IMR-90 (cell line): ENCODE results near the gene QTRT2. TPM values are rescaled to one million over a fixed set of nuclear protein-coding genes. Genes with fewer than 3 reads are reported as not detected.

Experiments used
- ATAC-seq: fragments of 200-7000 bp; cut with Tn5 transposase; 2 replicates; pipeline ENCODE4 v1.9.1; 2020; ENCODE audit warnings: low read depth, mild to moderate bottlenecking, moderate library complexity
- BruUV-seq: library from RNA; stranded (reverse); fragments of 400-500 nt; replicated peaks from 2 replicates; lab custom pipeline; 2021; lab: Mats Ljungman, UMichigan
- CTCF ChIA-PET: fragments of 300-600 bp; formaldehyde crosslinking; extraction: SDS; loops from one replicate; lab custom pipeline; 2021; ENCODE audit warnings: antibody characterized with exemption; lab: Yijun Ruan, JAX
- POLR2A ChIA-PET: fragments of 300-600 bp; sonication (Branson Sonifier 250); formaldehyde crosslinking; loops from one replicate; lab custom pipeline; 2022; ENCODE audit warnings: antibody characterized with exemption; ENCODE audit not compliant: unreplicated experiment; lab: Charles Lee
- DNase-seq: peaks from one replicate; pipeline ENCODE4 v3.0.0; 2013
- H2AFZ ChIP-seq: replicated peaks from 2 replicates; pipeline ENCODE3; 2013; ENCODE audit warnings: low read length, mild to moderate bottlenecking; ENCODE audit not compliant: poor library complexity
- H2AK5ac ChIP-seq: 2 replicates; pipeline ENCODE4 v1.6.1; 2013; ENCODE audit warnings: low read depth, low read length, inconsistent platforms
- H2AK9ac ChIP-seq: replicated peaks from 2 replicates; pipeline ENCODE3; 2013; ENCODE audit warnings: mild to moderate bottlenecking, low read depth, low read length, moderate library complexity; ENCODE audit not compliant: poor library complexity
- H2BK120ac ChIP-seq: 2 replicates; pipeline ENCODE4 v1.6.1; 2013; ENCODE audit warnings: low read depth, low read length, inconsistent platforms
- H2BK15ac ChIP-seq: 3 replicates; pipeline ENCODE4 v1.6.1; 2013; ENCODE audit warnings: low read depth, low read length, inconsistent platforms
- H2BK20ac ChIP-seq: 2 replicates; pipeline ENCODE4 v1.6.1; 2013; ENCODE audit warnings: low read depth, mild to moderate bottlenecking, inconsistent platforms, low read length, moderate library complexity
- H2BK5ac ChIP-seq: 2 replicates; pipeline ENCODE4 v1.6.1; 2013; ENCODE audit warnings: mild to moderate bottlenecking, low read depth, low read length, inconsistent platforms; ENCODE audit not compliant: poor library complexity, severe bottlenecking
- H3K14ac ChIP-seq: replicated peaks from 2 replicates; pipeline ENCODE4 v1.6.1; 2013; ENCODE audit warnings: low read depth, low read length, inconsistent platforms
- H3K18ac ChIP-seq: 2 replicates; pipeline ENCODE4 v1.6.1; 2013; ENCODE audit warnings: low read depth, low read length, control low read depth
- H3K23ac ChIP-seq: 2 replicates; pipeline ENCODE4 v1.6.1; 2013; ENCODE audit warnings: low read depth, low read length, inconsistent platforms
- H3K27ac ChIP-seq: 2 replicates; pipeline ENCODE4 v1.5.1; 2013; ENCODE audit warnings: mild to moderate bottlenecking, control low read depth, low read length; ENCODE audit not compliant: insufficient read depth
- H3K27me3 ChIP-seq: 2 replicates; pipeline ENCODE4 v1.6.1; 2013; ENCODE audit warnings: low read length; ENCODE audit not compliant: control insufficient read depth, insufficient read depth
- H3K36me3 ChIP-seq: 2 replicates; pipeline ENCODE4 v1.6.1; 2013; ENCODE audit warnings: low read length, mixed read lengths; ENCODE audit not compliant: control insufficient read depth, insufficient read depth
- H3K4ac ChIP-seq: 2 replicates; pipeline ENCODE4 v1.6.1; 2013; ENCODE audit warnings: low read depth, low read length, inconsistent platforms
- H3K4me1 ChIP-seq: 2 replicates; pipeline ENCODE4 v1.6.1; 2013; ENCODE audit warnings: low read length, mixed read lengths; ENCODE audit not compliant: control insufficient read depth, insufficient read depth
- H3K4me2 ChIP-seq: 2 replicates; pipeline ENCODE4 v1.6.1; 2013; ENCODE audit warnings: low read depth, mild to moderate bottlenecking, control low read depth, low read length, moderate library complexity
- H3K4me3 ChIP-seq: 2 replicates; pipeline ENCODE4 v1.5.1; 2013; ENCODE audit warnings: low read depth, mild to moderate bottlenecking, control low read depth, low read length, moderate library complexity; ENCODE audit not compliant: insufficient read depth
- H3K56ac ChIP-seq: 2 replicates; pipeline ENCODE4 v1.6.1; 2013; ENCODE audit warnings: low read length, inconsistent platforms; ENCODE audit not compliant: insufficient read depth; ENCODE audit errors: extremely low read depth
- H3K79me1 ChIP-seq, 2 experiments: 2 replicates each; pipeline ENCODE4 v1.6.1; 2013; ENCODE audit warnings: low read length in 2 of 2, inconsistent platforms in 1 of 2, low read depth in 1 of 2
- H3K9ac ChIP-seq: 2 replicates; pipeline ENCODE4 v1.6.1; 2013; ENCODE audit warnings: low read depth, low read length, control low read depth
- H3K9me1 ChIP-seq: 2 replicates; pipeline ENCODE4 v1.6.1; 2013; ENCODE audit warnings: low read length, inconsistent platforms; ENCODE audit not compliant: insufficient read depth
- H3K9me3 ChIP-seq: 2 replicates; pipeline ENCODE4 v1.6.1; 2013; ENCODE audit warnings: low read length; ENCODE audit not compliant: control insufficient read depth, insufficient read depth
- H4K20me1 ChIP-seq: 2 replicates; pipeline ENCODE4 v1.6.1; 2013; ENCODE audit warnings: low read length, inconsistent platforms; ENCODE audit not compliant: insufficient read depth
- H4K5ac ChIP-seq: 2 replicates; pipeline ENCODE4 v1.6.1; 2013; ENCODE audit warnings: mild to moderate bottlenecking, low read depth, low read length, control low read depth
- H4K8ac ChIP-seq, 2 experiments: 2 replicates each; pipeline ENCODE4 v1.6.1; 2013; ENCODE audit warnings: low read depth in 2 of 2, low read length in 2 of 2, control low read depth in 1 of 2, inconsistent platforms in 1 of 2
- H4K91ac ChIP-seq: 2 replicates; pipeline ENCODE4 v1.6.1; 2013; ENCODE audit warnings: low read depth, low read length, inconsistent platforms; ENCODE audit not compliant: insufficient read depth
- BHLHE40 ChIP-seq: fragments of 150-350 bp; IDR thresholded peaks from 2 replicates; pipeline ENCODE4 v1.6.1; 2016; ENCODE audit warnings: mild to moderate bottlenecking, low read depth, low read length
- CEBPB ChIP-seq: IDR thresholded peaks from 2 replicates; pipeline ENCODE4 v1.6.1; 2012; ENCODE audit warnings: low read depth, low read length, improper control_type of control experiment
- FOS ChIP-seq: fragments of 150-350 bp; IDR thresholded peaks from 2 replicates; pipeline ENCODE4 v1.6.1; 2016; ENCODE audit warnings: low read depth, low read length
- MXI1 ChIP-seq: IDR thresholded peaks from 2 replicates; pipeline ENCODE4 v1.6.1; 2012; ENCODE audit warnings: low read depth, mild to moderate bottlenecking, low read length, moderate library complexity, borderline replicate concordance
- POLR2A ChIP-seq: IDR thresholded peaks from 2 replicates; pipeline ENCODE4 v1.6.1; 2012; ENCODE audit warnings: mild to moderate bottlenecking, low read depth, low read length
- SMC3 ChIP-seq: fragments of 150-350 bp; IDR thresholded peaks from 2 replicates; pipeline ENCODE4 v1.6.1; 2016; ENCODE audit warnings: low read depth, mild to moderate bottlenecking, antibody characterized with exemption, low read length, moderate library complexity
- WGBS, 2 experiments: methylation state at CpG; one replicate each; pipeline versions ENCODE4 v1.1.5 to v1.1.7; 2013; ENCODE audit warnings: missing lambda C conversion rate in 2 of 2; ENCODE audit not compliant: insufficient read length in 1 of 2; ENCODE audit errors: extremely low coverage in 2 of 2; 5-methylcytosine and 5-hydroxymethylcytosine counted together
- dilution Hi-C: fragments of 300-500 bp; cut with HindIII; formaldehyde crosslinking; loops from one replicate; pipeline ENCODE4 v1.14.3; 2018; ENCODE audit warnings: low sequenced_read_pairs; ENCODE audit not compliant: unreplicated experiment
- in situ Hi-C: fragments of 300-500 bp; cut with MboI; formaldehyde crosslinking; loops from 3 replicates; pipeline ENCODE4 v1.14.3; 2019; ENCODE audit warnings: low sequenced_read_pairs, inconsistent platforms, mixed read lengths
- intact Hi-C: fragments of 100-400 bp; cut with micrococcal nuclease; formaldehyde crosslinking; loops from 2 replicates; pipeline ENCODE4 v1.10.0; 2022
- polyA plus RNA-seq, 3 experiments: library from polyadenylated mRNA; depleted of rRNA; stranded (reverse); fragments of >200 nt; gene quantifications; 2 replicates each; pipeline ENCODE4 v1.2.3, GENCODE V29; 2012; ENCODE audit warnings: low replicate concordance in 1 of 3
- total RNA-seq: library from RNA; depleted of rRNA; stranded (reverse); fragments of >200 nt; gene quantifications from 2 replicates; pipeline ENCODE4 v1.2.3, GENCODE V29; 2012

The QTRT2 gene
- total and polyA plus RNA-seq, 2 of the 4 experiments (the other 2 are of a cell fraction), result 7.3 to 15.6 TPM

- no peaks in the 10 kb centered on the region for H4K20me1 ChIP-seq
- in situ Hi-C loops, result no loop called here
- no peak overlapping the region for H2BK20ac ChIP-seq
- no peaks in the 10 kb centered on the region for H3K36me3 ChIP-seq
- H3K4me1 ChIP-seq, result peaks cover 3% of the 10 kb centered on the region; the same call in 1 of the 2 replicates
- DNase-seq, result no peak
- no peak overlapping the region for H4K5ac ChIP-seq
- H2AK9ac ChIP-seq, result no peak overlapping the region
- H2BK15ac ChIP-seq, result no peak overlapping the region
- no peak overlapping the region for H4K91ac ChIP-seq
- no peak overlapping the region for H3K56ac ChIP-seq
- H3K27me3 ChIP-seq, result no peaks in the 10 kb centered on the region
- H3K27ac ChIP-seq, result no peak overlapping the region
- H2AK5ac ChIP-seq, result no peak overlapping the region
- H3K14ac ChIP-seq, result no peak overlapping the region
- no peak overlapping the region for H2AFZ ChIP-seq
- ChIA-PET CTCF (no interaction called here), POLR2A (no interaction called here)
- no peak overlapping the region for H3K18ac ChIP-seq
- no CpG with 5 or more reads among the region's 3 CpGs for WGBS, 2 experiments
- intact Hi-C loops, result no loop called here
- no TSS peak for BruUV-seq
- no peaks in the 10 kb centered on the region for H3K79me1 ChIP-seq
- no peaks in the 10 kb centered on the region; the same call in 1 of the 2 replicates for H3K9me1 ChIP-seq
- H3K4me2 ChIP-seq, result no peak overlapping the region
- H2BK120ac ChIP-seq, result no peak overlapping the region
- dilution Hi-C loops, result no loop called here
- no peak overlapping the region for H2BK5ac ChIP-seq
- no peak overlapping the region for H3K9ac ChIP-seq
- no peak for ATAC-seq
- no peak for TF ChIP-seq CEBPB
- TF ChIP-seq MXI1, result no peak
- TF ChIP-seq SMC3, result no peak
- TF ChIP-seq FOS, result no peak
- TF ChIP-seq POLR2A, result no peak
- TF ChIP-seq BHLHE40, result no peak
- no peak overlapping the region for H4K8ac ChIP-seq
- no peak overlapping the region for H3K23ac ChIP-seq
- H3K4me3 ChIP-seq, result no peak overlapping the region
- no peak overlapping the region for H3K4ac ChIP-seq
- no peaks in the 10 kb centered on the region for H3K9me3 ChIP-seq
Measured at GRCh38 chr3:114095796-114096195, 39.3 kb downstream of the QTRT2 start.
